Right atrium auricular region (tissue), 2 donors: Measurements from ENCODE around the gene NRXN3. TPM values are rescaled to one million over a fixed set of nuclear protein-coding genes. Genes with fewer than 3 reads are reported as not detected.

Source experiments
- DNase-seq: peaks from one replicate; pipeline ENCODE4 v3.0.0-alpha.2; 2019; ENCODE audit warnings: low spot score
- H3K27ac ChIP-seq, 2 donors: fragments of 200-600 bp; sonication (generic); 1 replicate in 1 of 2; 2 replicates in 1 of 2; pipeline ENCODE4 v1.5.1; 2016 to 2019
- H3K27me3 ChIP-seq, 2 donors: fragments of 200-600 bp; sonication (generic); one replicate each; pipeline versions ENCODE4 v1.5.1 to v1.6.0; 2017 to 2019
- H3K36me3 ChIP-seq: fragments of 200-600 bp; sonication (generic); one replicate; pipeline ENCODE4 v1.5.1; 2016
- H3K4me1 ChIP-seq, 2 donors: fragments of 200-600 bp; sonication (generic); one replicate each; pipeline versions ENCODE4 v1.5.1 to v1.6.0; 2017 to 2019
- H3K4me3 ChIP-seq, 2 donors: fragments of 200-600 bp; sonication (generic); 1 replicate in 1 of 2; 2 replicates in 1 of 2; pipeline ENCODE4 v1.5.1; 2017 to 2019; ENCODE audit warnings: mild to moderate bottlenecking in 1 of 2, moderate library complexity in 1 of 2
- H3K9me3 ChIP-seq, 2 donors: fragments of 200-600 bp; sonication (generic); one replicate each; pipeline ENCODE4 v1.5.1; 2019
- CTCF ChIP-seq, 2 donors: fragments of 200-600 bp; sonication (generic); IDR thresholded peaks; one replicate each; pipeline ENCODE4 v1.5.1; 2019; ENCODE audit warnings: antibody characterized with exemption in 2 of 2
- total RNA-seq, 2 donors: library from RNA; depleted of rRNA; stranded (reverse); fragments of >200 nt; gene quantifications; one replicate each; pipeline ENCODE4 v1.1.0, GENCODE V29; 2016

The NRXN3 gene
- total RNA-seq, 2 donors from 2014 or later = 2.0 to 2.3 TPM

- Histone ChIP-seq H3K4me3 (no peak overlapping the region), H3K27ac (no peak overlapping the region), H3K36me3 (no peaks in the 10 kb centered on the region), H3K27me3 (no peaks in the 10 kb centered on the region), H3K9me3 (no peaks in the 10 kb centered on the region), H3K4me1 (no peaks in the 10 kb centered on the region)
- DNase-seq = no peak
- TF ChIP-seq CTCF (IDR thresholded peaks at IDR 0.05) = no peak
These were observed 1340.5 kb downstream of the NRXN3 start for GRCh38 chr14:79510659-79511058.

- TF ChIP-seq CTCF (IDR thresholded peaks at IDR 0.05) = no peak
- no peak for DNase-seq
- no peaks in the 10 kb centered on the region for H3K36me3 ChIP-seq
- H3K4me1 ChIP-seq = no peaks in the 10 kb centered on the region
- H3K9me3 ChIP-seq = no peaks in the 10 kb centered on the region
- no peaks in the 10 kb centered on the region for H3K27me3 ChIP-seq
- H3K27ac ChIP-seq = no peak overlapping the region
- H3K4me3 ChIP-seq = no peak overlapping the region
These were observed 1341.0 kb downstream of the NRXN3 start for GRCh38 chr14:79511146-79511545.

GRCh38 chr14:79513446-79513845, 1343.3 kb downstream of the NRXN3 start:
- Histone ChIP-seq H3K36me3 (no peaks in the 10 kb centered on the region), H3K9me3 (no peaks in the 10 kb centered on the region), H3K27me3 (no peaks in the 10 kb centered on the region), H3K27ac (no peak overlapping the region), H3K4me1 (no peaks in the 10 kb centered on the region), H3K4me3 (no peak overlapping the region)
- no peak for DNase-seq
- no peak for TF ChIP-seq CTCF (IDR thresholded peaks at IDR 0.05)

GRCh38 chr14:79514700-79515099, 1344.5 kb downstream of the NRXN3 start:
- Histone ChIP-seq H3K4me3 (no peak overlapping the region), H3K27ac (no peak overlapping the region), H3K9me3 (no peaks in the 10 kb centered on the region), H3K4me1 (no peaks in the 10 kb centered on the region), H3K27me3 (no peaks in the 10 kb centered on the region), H3K36me3 (no peaks in the 10 kb centered on the region)
- no peak for DNase-seq
- TF ChIP-seq CTCF (IDR thresholded peaks at IDR 0.05) = no peak

- no peaks in the 10 kb centered on the region for H3K9me3 ChIP-seq
- no peak for TF ChIP-seq CTCF (IDR thresholded peaks at IDR 0.05)
- no peak overlapping the region for H3K4me3 ChIP-seq
- no peaks in the 10 kb centered on the region for H3K4me1 ChIP-seq
- H3K27ac ChIP-seq = no peak overlapping the region
- H3K36me3 ChIP-seq = no peaks in the 10 kb centered on the region
- H3K27me3 ChIP-seq = no peaks in the 10 kb centered on the region
- DNase-seq = no peak
These were observed 1345.0 kb downstream of the NRXN3 start for GRCh38 chr14:79515158-79515557.

- Histone ChIP-seq H3K4me3 (no peak overlapping the region), H3K36me3 (no peaks in the 10 kb centered on the region), H3K9me3 (no peaks in the 10 kb centered on the region), H3K4me1 (no peaks in the 10 kb centered on the region), H3K27ac (no peak overlapping the region), H3K27me3 (no peaks in the 10 kb centered on the region)
- no peak for DNase-seq
- no peak for TF ChIP-seq CTCF (IDR thresholded peaks at IDR 0.05)
These were observed 1345.8 kb downstream of the NRXN3 start for GRCh38 chr14:79516009-79516408.
